Measurements from ENCODE around the gene THAP2. TPM values are rescaled to one million over a fixed set of nuclear protein-coding genes. Genes with fewer than 3 reads are reported as not detected.
A peak's percentile ranks its signal among the peaks of the same experiment; 100 is the strongest.

The THAP2 gene
- total RNA-seq, 5 donors from 2014 or later (not counting 1 experiment from before 2014, with no cell fraction given): 8.3 to 23.1 (median 8.6) TPM

DNA sequence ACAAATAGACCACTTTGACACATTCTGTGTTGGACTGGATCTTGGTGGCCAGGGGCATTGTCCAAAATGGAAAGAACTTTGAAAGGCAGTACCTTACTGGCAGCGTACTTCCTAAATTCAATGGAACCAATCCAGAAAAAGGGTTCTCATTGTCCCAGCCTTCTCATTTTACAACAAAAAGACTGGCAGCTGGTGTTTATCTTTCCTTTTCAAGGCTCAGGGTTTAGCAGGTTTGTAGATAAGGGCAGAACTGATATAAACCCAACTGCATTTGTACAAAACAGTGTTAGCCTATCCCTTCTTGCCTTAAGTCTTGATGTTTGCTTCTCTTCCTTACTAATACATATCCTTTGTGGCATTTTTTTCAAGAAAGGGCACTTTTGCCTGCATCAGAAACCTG, 7.7 kb downstream of the THAP2 start:
- CTCF ChIA-PET: no interaction called here

DNA sequence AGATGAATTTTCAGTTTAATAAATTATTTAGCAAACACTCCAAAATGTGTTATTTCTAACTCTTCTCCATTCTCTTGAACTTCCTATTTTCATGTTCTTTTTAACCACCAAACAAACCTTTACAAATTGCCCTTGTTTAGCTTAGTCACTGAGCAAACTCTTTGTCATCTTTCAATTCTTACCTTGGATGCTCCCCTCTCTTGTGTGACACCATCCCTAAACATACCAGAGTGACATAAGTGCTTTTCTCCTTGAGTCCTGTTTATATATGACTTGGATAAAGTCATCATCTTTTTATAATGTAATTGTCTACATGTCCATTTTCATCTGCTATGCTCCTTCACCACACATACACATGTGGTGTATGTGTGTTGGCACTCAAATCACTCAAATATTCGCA, 18.4 kb downstream of the THAP2 start:
- WGBS (ENCODE audit: insufficient coverage): no CpG with 5 or more reads among the region's 1 CpG
- H3K36me3 Mint-ChIP-seq: no peaks in the 10 kb centered on the region
- H3K9me3 ChIP-seq: no peaks in the 10 kb centered on the region
- POLR2A ChIA-PET: interaction anchor here in 1 of 2 donors (0.6 kb wide), 1 partner anchor 19 kb away, joined by 4 read pairs; the partner anchor contains the start of gene ZFC3H1
- H3K27me3 ChIP-seq (replicated peaks in 1 of 2; ENCODE audit: control insufficient read depth in 2 of 2, extremely low read depth in 1 of 2, insufficient read depth in 2 of 2, low read length in 1 of 2): no peaks in the 10 kb centered on the region
- H3K4me1 Mint-ChIP-seq: peaks cover 6 to 19% (median 11%) of the 10 kb centered on the region in 3 donors
- CTCF ChIA-PET: no interaction called here
- H3K27ac Mint-ChIP-seq: no peak overlapping the region
- no peak overlapping the region for H3K4me3 ChIP-seq (ENCODE audit: control insufficient read depth in 1 of 2, extremely low read depth in 1 of 2, low read length in 1 of 2)
- H3K36me3 ChIP-seq (ENCODE audit: control insufficient read depth in 2 of 2, extremely low read depth in 1 of 2, insufficient read depth in 1 of 2, low read length in 1 of 2): no peaks in the 10 kb centered on the region
- no peak overlapping the region for H3K4me3 Mint-ChIP-seq
- DNase-seq (no peak), ATAC-seq (replicated peaks in 1 of 4) (no peak)
- H3K9me3 Mint-ChIP-seq: no peaks in the 10 kb centered on the region
- H3K27ac ChIP-seq (ENCODE audit: low read length): no peak overlapping the region
- no peaks in the 10 kb centered on the region for H3K27me3 Mint-ChIP-seq
- H3K4me1 ChIP-seq (ENCODE audit: control insufficient read depth in 1 of 2, extremely low read depth in 1 of 2, insufficient read depth in 2 of 2, low read length in 2 of 2): peaks cover 5 to 11% of the 10 kb centered on the region in 2 experiments

More for the DNA sequence above, 7.7 kb downstream of the THAP2 start:
- Histone ChIP-seq H3K9me3 (no peaks in the 10 kb centered on the region), H3K27ac (ENCODE audit: low read length) (no peak overlapping the region), H3K4me1 (ENCODE audit: control insufficient read depth in 1 of 2, extremely low read depth in 1 of 2, insufficient read depth in 2 of 2, low read length in 2 of 2) (no peaks in the 10 kb centered on the region), H3K27me3 (replicated peaks in 1 of 2; ENCODE audit: control insufficient read depth in 2 of 2, extremely low read depth in 1 of 2, insufficient read depth in 2 of 2, low read length in 1 of 2) (no peaks in the 10 kb centered on the region), H3K36me3 (ENCODE audit: control insufficient read depth in 2 of 2, extremely low read depth in 1 of 2, insufficient read depth in 1 of 2, low read length in 1 of 2) (no peaks in the 10 kb centered on the region), H3K4me3 (ENCODE audit: control insufficient read depth in 1 of 2, extremely low read depth in 1 of 2, low read length in 1 of 2) (no peak overlapping the region)
- peaks cover 0 to 4% (median 0%) of the 10 kb centered on the region in 3 donors for H3K9me3 Mint-ChIP-seq
- no peak for DNase-seq
- H3K27me3 Mint-ChIP-seq: no peaks in the 10 kb centered on the region
- POLR2A ChIA-PET: interaction anchor here in 1 of 2 donors (0.9 kb wide), 1 partner anchor 15 kb away, joined by 4 read pairs; no protein-coding TSS in a partner anchor
- no CpG with 5 or more reads among the region's 1 CpG for WGBS (ENCODE audit: insufficient coverage)
- no peak overlapping the region for H3K4me3 Mint-ChIP-seq
- ATAC-seq (replicated peaks in 1 of 4): no peak
- H3K4me1 Mint-ChIP-seq: peaks cover 20 to 30% (median 21%) of the 10 kb centered on the region in 3 donors
- H3K36me3 Mint-ChIP-seq: peaks cover 17% of the 10 kb centered on the region
- H3K27ac Mint-ChIP-seq: no peak overlapping the region

DNA sequence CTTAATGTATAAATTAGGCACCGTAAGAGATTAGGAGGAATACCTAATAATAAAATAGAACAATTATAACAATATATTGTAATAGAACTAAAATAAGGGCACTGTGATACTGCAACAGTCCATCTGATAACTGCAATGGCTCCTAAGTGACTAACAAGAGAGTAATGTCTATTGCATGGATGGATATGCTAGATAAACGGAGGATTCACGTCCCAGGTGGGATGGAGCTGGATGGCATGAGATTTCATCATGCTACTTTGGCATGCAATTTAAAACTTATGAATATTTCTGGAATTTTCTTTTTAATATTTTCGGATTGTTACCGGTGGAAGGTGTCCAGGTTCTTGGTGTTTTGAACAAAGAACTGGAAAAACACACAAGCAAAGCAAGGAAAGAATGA, 19.5 kb downstream of the THAP2 start:
- no peak for DNase-seq
- Mint-ChIP-seq H3K4me1 (peaks cover 17 to 31% (median 23%) of the 10 kb centered on the region in 3 donors), H3K27me3 (no peaks in the 10 kb centered on the region), H3K27ac (peak overlapping the region in 1 of 2 donors; percentile 36), H3K4me3 (no peak overlapping the region), H3K9me3 (no peaks in the 10 kb centered on the region), H3K36me3 (no peaks in the 10 kb centered on the region)
- Histone ChIP-seq H3K9me3 (no peaks in the 10 kb centered on the region), H3K27me3 (replicated peaks in 1 of 2; ENCODE audit: control insufficient read depth in 2 of 2, extremely low read depth in 1 of 2, insufficient read depth in 2 of 2, low read length in 1 of 2) (no peaks in the 10 kb centered on the region), H3K36me3 (ENCODE audit: control insufficient read depth in 2 of 2, extremely low read depth in 1 of 2, insufficient read depth in 1 of 2, low read length in 1 of 2) (no peaks in the 10 kb centered on the region), H3K4me3 (ENCODE audit: control insufficient read depth in 1 of 2, extremely low read depth in 1 of 2, low read length in 1 of 2) (no peak overlapping the region), H3K27ac (ENCODE audit: low read length) (no peak overlapping the region), H3K4me1 (ENCODE audit: control insufficient read depth in 1 of 2, extremely low read depth in 1 of 2, insufficient read depth in 2 of 2, low read length in 2 of 2) (peaks cover 5 to 16% of the 10 kb centered on the region in 2 experiments)
- ChIA-PET CTCF (interaction anchor here in 1 of 2 donors (0.6 kb wide), 1 partner anchor 66 kb away, joined by 3 read pairs; no protein-coding TSS in a partner anchor), POLR2A (interaction anchor here (0.6 to 4.1 kb wide), 3 partner anchors 20 to 101 kb away, joined by 3 to 57 read pairs (median 29); partner anchors contain the start of genes THAP2 (in 2 of the 2) and ZFC3H1 (in 2 of the 2))
- no peak for ATAC-seq (replicated peaks in 1 of 4)
- WGBS (ENCODE audit: insufficient coverage): 93% methylated on average over 2 of the region's 5 CpGs

DNA sequence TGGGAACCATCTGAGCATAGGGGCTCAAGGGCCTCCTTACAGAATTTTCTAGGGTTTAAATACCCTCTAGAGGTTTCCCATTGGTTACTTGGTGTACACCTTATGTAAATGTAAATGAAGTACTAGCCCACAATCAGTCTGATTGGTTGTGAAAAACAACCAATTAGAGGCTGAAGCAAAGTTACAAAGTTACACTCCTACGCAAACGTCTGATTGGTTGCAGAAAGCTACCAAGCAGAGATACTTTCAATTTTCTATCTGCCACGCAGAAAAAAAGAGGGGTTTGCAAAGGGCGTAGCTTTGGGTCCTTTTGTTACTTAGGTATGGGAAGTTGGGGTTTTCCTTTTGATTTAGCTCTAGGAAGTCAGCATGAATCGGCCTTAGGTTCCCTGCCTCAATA, 20.0 kb downstream of the THAP2 start:
- H3K27me3 Mint-ChIP-seq: no peaks in the 10 kb centered on the region
- H3K4me3 Mint-ChIP-seq: peak overlapping the region; percentile 34 to 96 (median 41)
- Histone ChIP-seq H3K9me3 (no peaks in the 10 kb centered on the region), H3K27me3 (replicated peaks in 1 of 2; ENCODE audit: control insufficient read depth in 2 of 2, extremely low read depth in 1 of 2, insufficient read depth in 2 of 2, low read length in 1 of 2) (no peaks in the 10 kb centered on the region), H3K4me1 (ENCODE audit: control insufficient read depth in 1 of 2, extremely low read depth in 1 of 2, insufficient read depth in 2 of 2, low read length in 2 of 2) (peaks cover 5 to 16% of the 10 kb centered on the region in 2 experiments), H3K4me3 (ENCODE audit: control insufficient read depth in 1 of 2, extremely low read depth in 1 of 2, low read length in 1 of 2) (peak overlapping the region in 1 of 2 donors; percentile 27), H3K27ac (ENCODE audit: low read length) (peak overlapping the region; percentile 62), H3K36me3 (ENCODE audit: control insufficient read depth in 2 of 2, extremely low read depth in 1 of 2, insufficient read depth in 1 of 2, low read length in 1 of 2) (no peaks in the 10 kb centered on the region)
- POLR2A ChIA-PET: interaction anchor here (0.5 to 4.1 kb wide), 5 partner anchors 21 to 101 kb away, joined by 3 to 57 read pairs (median 4); partner anchors contain the start of genes THAP2 (in 2 of the 2) and ZFC3H1 (in 2 of the 2)
- peak overlapping the region; percentile 39 to 79 for H3K27ac Mint-ChIP-seq
- CTCF ChIA-PET: interaction anchor here (0.6 to 3.4 kb wide), 6 partner anchors 9 to 66 kb away, joined by 3 to 46 read pairs (median 4); partner anchors contain the start of genes THAP2 (in 2 of the 2) and ZFC3H1 (in 2 of the 2)
- H3K36me3 Mint-ChIP-seq: no peaks in the 10 kb centered on the region
- peaks cover 20 to 34% (median 27%) of the 10 kb centered on the region in 3 donors for H3K4me1 Mint-ChIP-seq
- WGBS (ENCODE audit: insufficient coverage): 50% methylated on average over 2 of the region's 5 CpGs
- DNase-seq: peak in 2 of 35 experiments; percentile 25 to 54
- no peaks in the 10 kb centered on the region for H3K9me3 Mint-ChIP-seq
- peak in 1 of 4 experiments; percentile 29 for ATAC-seq (replicated peaks in 1 of 4)

DNA sequence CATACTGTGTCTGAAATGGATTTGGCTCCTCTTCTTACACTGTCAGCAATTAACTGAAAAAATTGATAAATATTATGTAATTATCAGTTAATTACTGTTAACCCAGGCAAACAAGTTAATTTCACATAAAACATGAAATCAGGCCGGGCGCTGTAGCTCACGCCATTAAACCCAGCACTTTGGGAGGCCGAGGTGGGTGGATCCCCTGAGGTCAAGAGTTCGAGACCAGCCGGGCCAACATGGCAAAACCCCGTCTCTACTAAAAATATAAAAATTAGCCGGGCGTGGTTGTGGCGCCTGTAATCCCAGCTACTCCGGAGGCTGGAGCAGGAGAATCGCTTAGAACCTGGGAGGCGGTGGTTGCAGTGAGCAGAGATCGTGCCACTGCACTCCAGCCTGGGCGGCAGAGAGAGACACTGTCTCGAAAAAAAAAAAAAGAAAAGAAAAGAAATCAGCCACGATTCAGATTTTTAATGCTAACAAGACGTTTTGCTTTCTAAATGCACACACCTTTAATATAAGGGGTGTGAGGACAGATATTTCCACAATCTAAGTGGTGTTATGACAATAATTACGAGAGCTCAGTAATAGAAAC, 21.3 kb downstream of the THAP2 start:
- ChIA-PET POLR2A (interaction anchor here (0.6 to 4.1 kb wide), 13 partner anchors 10 to 1946 kb away, joined by 3 to 57 read pairs (median 4); partner anchors contain the start of genes RAB21 (in 2 of the 2), THAP2 (in 2 of the 2) and ZFC3H1 (in 2 of the 2)), CTCF (interaction anchor here (0.6 to 3.4 kb wide), 12 partner anchors 8 to 1806 kb away, joined by 3 to 46 read pairs (median 4); partner anchors contain the start of genes THAP2 (in 2 of the 2), ZFC3H1 (in 2 of the 2) and RAB21 (in 1 of the 2))
- Mint-ChIP-seq H3K27ac (peak overlapping the region; percentile 87 to 90), H3K27me3 (no peaks in the 10 kb centered on the region), H3K36me3 (peaks cover 6% of the 10 kb centered on the region), H3K9me3 (no peaks in the 10 kb centered on the region), H3K4me1 (peaks cover 24 to 43% (median 35%) of the 10 kb centered on the region in 3 donors), H3K4me3 (peak overlapping the region; percentile 85 to 96 (median 92))
- DNase-seq: peak in 1 of 35 experiments; percentile 4
- ATAC-seq (replicated peaks in 1 of 4): no peak
- WGBS (ENCODE audit: insufficient coverage): 59% methylated on average over 6 of the region's 19 CpGs
- Histone ChIP-seq H3K27me3 (replicated peaks in 1 of 2; ENCODE audit: control insufficient read depth in 2 of 2, extremely low read depth in 1 of 2, insufficient read depth in 2 of 2, low read length in 1 of 2) (no peaks in the 10 kb centered on the region), H3K9me3 (no peaks in the 10 kb centered on the region), H3K36me3 (ENCODE audit: control insufficient read depth in 2 of 2, extremely low read depth in 1 of 2, insufficient read depth in 1 of 2, low read length in 1 of 2) (no peaks in the 10 kb centered on the region), H3K4me3 (ENCODE audit: control insufficient read depth in 1 of 2, extremely low read depth in 1 of 2, low read length in 1 of 2) (peak overlapping the region; percentile 57 to 79), H3K4me1 (ENCODE audit: control insufficient read depth in 1 of 2, extremely low read depth in 1 of 2, insufficient read depth in 2 of 2, low read length in 2 of 2) (peaks cover 5 to 16% of the 10 kb centered on the region in 2 experiments), H3K27ac (ENCODE audit: low read length) (peak overlapping the region; percentile 62)

Data from T-cell (primary cell).